H9 (cell line): ENCODE measurements around the gene OTOF. TPM values are rescaled to one million over a fixed set of nuclear protein-coding genes. Genes with fewer than 3 reads are reported as not detected.

Experiments
- DNase-seq: peaks from one replicate; pipeline ENCODE4 v3.0.0-alpha.2; 2017
- H2AFZ ChIP-seq: one replicate; pipeline ENCODE4 v1.6.1; 2013; ENCODE audit warnings: mild to moderate bottlenecking, low read length, control low read depth, moderate library complexity
- H2AK5ac ChIP-seq: 2 replicates; pipeline ENCODE4 v1.6.1; 2013; ENCODE audit warnings: low read length, control low read depth, mixed read lengths; ENCODE audit not compliant: insufficient read length
- H2BK120ac ChIP-seq: one replicate; pipeline ENCODE4 v1.6.1; 2013; ENCODE audit warnings: low read depth, mild to moderate bottlenecking, low read length, control low read depth, inconsistent platforms; ENCODE audit not compliant: poor library complexity, severe bottlenecking
- H2BK12ac ChIP-seq: 2 replicates; pipeline ENCODE4 v1.6.1; 2013; ENCODE audit warnings: low read length, control low read depth, mixed read lengths, low read depth; ENCODE audit not compliant: insufficient read length
- H2BK15ac ChIP-seq: 2 replicates; pipeline ENCODE4 v1.6.1; 2013; ENCODE audit warnings: low read depth, low read length, control low read depth
- H2BK20ac ChIP-seq: one replicate; pipeline ENCODE4 v1.6.1; 2013; ENCODE audit warnings: low read depth, mild to moderate bottlenecking, low read length, control low read depth, inconsistent platforms; ENCODE audit not compliant: poor library complexity, severe bottlenecking
- H2BK5ac ChIP-seq: 2 replicates; pipeline ENCODE4 v1.6.1; 2013; ENCODE audit warnings: low read length, control low read depth, mixed read lengths; ENCODE audit not compliant: insufficient read length
- H3K14ac ChIP-seq: 2 replicates; pipeline ENCODE4 v1.6.1; 2013; ENCODE audit warnings: low read length, control low read depth; ENCODE audit not compliant: insufficient read depth
- H3K18ac ChIP-seq: 2 replicates; pipeline ENCODE4 v1.6.1; 2013; ENCODE audit warnings: low read depth, mild to moderate bottlenecking, mixed read lengths, low read length, control low read depth; ENCODE audit not compliant: insufficient read length
- H3K23ac ChIP-seq: 2 replicates; pipeline ENCODE4 v1.6.1; 2013; ENCODE audit warnings: low read length, control low read depth, mixed read lengths, low read depth; ENCODE audit not compliant: insufficient read length
- H3K23me2 ChIP-seq: 2 replicates; pipeline ENCODE4 v1.6.1; 2013; ENCODE audit warnings: low read depth, mild to moderate bottlenecking, mixed read lengths, low read length, control low read depth; ENCODE audit not compliant: insufficient read length, poor library complexity, severe bottlenecking
- H3K27ac ChIP-seq: 2 replicates; pipeline ENCODE4 v1.5.1; 2013; ENCODE audit warnings: low read length, control low read depth, mixed read lengths, low read depth; ENCODE audit not compliant: insufficient read length
- H3K27me3 ChIP-seq: 2 replicates; pipeline ENCODE4 v1.6.1; 2013; ENCODE audit warnings: low read length, control low read depth, inconsistent platforms; ENCODE audit not compliant: insufficient read depth
- H3K4ac ChIP-seq: 2 replicates; pipeline ENCODE4 v1.6.1; 2013; ENCODE audit warnings: low read depth, mild to moderate bottlenecking, control low read depth, inconsistent platforms, low read length, moderate library complexity
- H3K4me1 ChIP-seq: 2 replicates; pipeline ENCODE4 v1.6.1; 2013; ENCODE audit warnings: low read length, control low read depth, inconsistent platforms; ENCODE audit not compliant: insufficient read depth
- H3K4me2 ChIP-seq: 2 replicates; pipeline ENCODE4 v1.6.1; 2013; ENCODE audit warnings: low read length, control low read depth, mixed read lengths; ENCODE audit not compliant: insufficient read length, insufficient read depth
- H3K56ac ChIP-seq: 2 replicates; pipeline ENCODE4 v1.6.1; 2013; ENCODE audit warnings: low read depth, mild to moderate bottlenecking, mixed read lengths, low read length, control low read depth; ENCODE audit not compliant: insufficient read length
- H3K79me1 ChIP-seq: 2 replicates; pipeline ENCODE4 v1.6.1; 2013; ENCODE audit warnings: low read depth, mild to moderate bottlenecking, moderate library complexity, low read length, control low read depth, inconsistent platforms; ENCODE audit not compliant: insufficient read depth, poor library complexity, severe bottlenecking
- H3K79me2 ChIP-seq: 2 replicates; pipeline ENCODE4 v1.6.1; 2013; ENCODE audit warnings: low read length, control low read depth, inconsistent platforms; ENCODE audit not compliant: insufficient read depth
- H3K9ac ChIP-seq: 2 replicates; pipeline ENCODE4 v1.6.1; 2013; ENCODE audit warnings: low read length, control low read depth, mixed read lengths; ENCODE audit not compliant: insufficient read length; ENCODE audit errors: extremely low read depth
- H3K9me3 ChIP-seq: one replicate; pipeline ENCODE4 v1.6.1; 2013; ENCODE audit warnings: low read depth, low read length, inconsistent platforms; ENCODE audit not compliant: control insufficient read depth
- H3T11ph ChIP-seq: one replicate; pipeline ENCODE4 v1.6.1; 2013; ENCODE audit warnings: mild to moderate bottlenecking, low read length, control low read depth, inconsistent platforms
- H4K20me1 ChIP-seq: one replicate; pipeline ENCODE4 v1.6.1; 2013; ENCODE audit not compliant: control insufficient read depth, insufficient read length, insufficient read depth
- H4K5ac ChIP-seq: 2 replicates; pipeline ENCODE4 v1.6.1; 2013; ENCODE audit warnings: low read depth, mild to moderate bottlenecking, mixed read lengths, low read length, control low read depth; ENCODE audit not compliant: insufficient read length
- H4K8ac ChIP-seq: replicated peaks from 2 replicates; pipeline ENCODE4 v1.6.1; 2013; ENCODE audit warnings: low read length, control low read depth, mixed read lengths, low read depth; ENCODE audit not compliant: insufficient read length
- H4K91ac ChIP-seq: 2 replicates; pipeline ENCODE4 v1.6.1; 2013; ENCODE audit warnings: low read depth, mild to moderate bottlenecking, moderate library complexity, mixed read lengths, low read length, control low read depth; ENCODE audit not compliant: insufficient read length
- H3K27ac Mint-ChIP-seq, 3 experiments: 2 replicates in 2 of 3; 3 replicates in 1 of 3; pipeline ENCODE4 v1.8.0; 2020 to 2021; ENCODE audit warnings: mixed read lengths in 3 of 3, mild to moderate bottlenecking in 1 of 3, moderate library complexity in 1 of 3
- H3K27me3 Mint-ChIP-seq: 2 replicates; pipeline ENCODE4 v1.8.0; 2021; ENCODE audit warnings: low read depth, mild to moderate bottlenecking, moderate library complexity, mixed read lengths
- H3K36me3 Mint-ChIP-seq, 3 experiments: 2 replicates in 2 of 3; 3 replicates in 1 of 3; pipeline ENCODE4 v1.8.0; 2020 to 2021; ENCODE audit warnings: low read depth in 3 of 3, mixed read lengths in 3 of 3; ENCODE audit not compliant: insufficient read depth in 1 of 3
- H3K4me1 Mint-ChIP-seq, 2 experiments: 2 replicates each; pipeline ENCODE4 v1.8.0; 2020; ENCODE audit warnings: mixed read lengths in 2 of 2
- H3K4me3 Mint-ChIP-seq, 2 experiments: 2 replicates in 1 of 2; 3 replicates in 1 of 2; pipeline ENCODE4 v1.8.0; 2020 to 2021; ENCODE audit warnings: mild to moderate bottlenecking in 2 of 2, mixed read lengths in 2 of 2, moderate library complexity in 1 of 2
- H3K9me3 Mint-ChIP-seq, 2 experiments: 2 replicates in 1 of 2; 3 replicates in 1 of 2; pipeline ENCODE4 v1.8.0; 2020; ENCODE audit warnings: mild to moderate bottlenecking in 2 of 2, mixed read lengths in 2 of 2, moderate library complexity in 1 of 2
- WGBS: extraction: QIAGEN DNeasy Blood & Tissue Kit; methylation state at CpG from one replicate; pipeline ENCODE4 v1.1.7; 2013; ENCODE audit warnings: missing lambda C conversion rate, low lambda C conversion rate, mixed read lengths; ENCODE audit not compliant: insufficient read length; ENCODE audit errors: extremely low coverage; 5-methylcytosine and 5-hydroxymethylcytosine counted together
- total RNA-seq: library from RNA; stranded (reverse); gene quantifications from 2 replicates; pipeline ENCODE4 v1.2.1, GENCODE V29; 2021
- TF ChIP-seq, protein P1 (sequence below): fragments of 200-600 bp; sonication (generic); conservative IDR thresholded peaks from 3 replicates; pipeline ENCODE4 v1.8.0; 2021; ENCODE audit warnings: antibody characterized with exemption, mild to moderate bottlenecking

Gene OTOF
- total RNA-seq, 1 experiment from 2014 or later: 0.35 TPM

DNA sequence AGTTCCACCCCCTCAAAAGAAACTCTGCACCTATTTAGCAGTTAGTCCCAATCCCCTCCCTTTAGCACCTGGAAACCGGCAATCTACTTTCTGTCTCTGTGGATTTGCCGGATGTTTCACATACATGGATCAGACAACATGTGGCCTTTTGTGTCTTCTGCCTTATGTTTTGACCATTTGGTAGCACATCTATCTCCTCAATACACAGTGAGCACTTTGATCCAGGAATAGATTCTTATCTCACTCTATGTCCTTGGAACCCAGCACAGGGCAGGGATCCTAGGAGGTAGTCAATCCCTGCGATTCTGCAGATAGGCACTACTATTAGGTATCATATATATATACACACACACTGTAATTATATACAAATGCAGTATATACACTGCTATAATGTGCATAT lies 3.8 kb upstream of the OTOF start:
- no peak for DNase-seq
- no peak overlapping the region for H4K91ac ChIP-seq
- no peaks in the 10 kb centered on the region for H3K23me2 ChIP-seq
- no peak overlapping the region for H3K27ac ChIP-seq
- no peak overlapping the region for H3K56ac ChIP-seq
- H3K27ac Mint-ChIP-seq: no peak overlapping the region
- TF ChIP-seq, protein P1, sequence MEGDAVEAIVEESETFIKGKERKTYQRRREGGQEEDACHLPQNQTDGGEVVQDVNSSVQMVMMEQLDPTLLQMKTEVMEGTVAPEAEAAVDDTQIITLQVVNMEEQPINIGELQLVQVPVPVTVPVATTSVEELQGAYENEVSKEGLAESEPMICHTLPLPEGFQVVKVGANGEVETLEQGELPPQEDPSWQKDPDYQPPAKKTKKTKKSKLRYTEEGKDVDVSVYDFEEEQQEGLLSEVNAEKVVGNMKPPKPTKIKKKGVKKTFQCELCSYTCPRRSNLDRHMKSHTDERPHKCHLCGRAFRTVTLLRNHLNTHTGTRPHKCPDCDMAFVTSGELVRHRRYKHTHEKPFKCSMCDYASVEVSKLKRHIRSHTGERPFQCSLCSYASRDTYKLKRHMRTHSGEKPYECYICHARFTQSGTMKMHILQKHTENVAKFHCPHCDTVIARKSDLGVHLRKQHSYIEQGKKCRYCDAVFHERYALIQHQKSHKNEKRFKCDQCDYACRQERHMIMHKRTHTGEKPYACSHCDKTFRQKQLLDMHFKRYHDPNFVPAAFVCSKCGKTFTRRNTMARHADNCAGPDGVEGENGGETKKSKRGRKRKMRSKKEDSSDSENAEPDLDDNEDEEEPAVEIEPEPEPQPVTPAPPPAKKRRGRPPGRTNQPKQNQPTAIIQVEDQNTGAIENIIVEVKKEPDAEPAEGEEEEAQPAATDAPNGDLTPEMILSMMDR: no peak
- H2AFZ ChIP-seq: no peak overlapping the region
- peaks cover 0 to 2% (median 0%) of the 10 kb centered on the region in 3 experiments; a peak in 2 of 7 replicates for H3K36me3 Mint-ChIP-seq
- no peak overlapping the region for H4K5ac ChIP-seq
- no peak overlapping the region for H3K4me2 ChIP-seq
- no peak overlapping the region for H3T11ph ChIP-seq
- H3K79me1 ChIP-seq: no peaks in the 10 kb centered on the region
- H3K9me3 Mint-ChIP-seq: no peaks in the 10 kb centered on the region; a peak in 2 of 5 replicates
- no peaks in the 10 kb centered on the region; the same call in 1 of the 2 replicates for H3K4me1 ChIP-seq
- H3K4me1 Mint-ChIP-seq: peaks cover 5 to 10% of the 10 kb centered on the region in 2 experiments
- H3K79me2 ChIP-seq: no peaks in the 10 kb centered on the region
- H4K8ac ChIP-seq: no peak overlapping the region
- H2BK20ac ChIP-seq: no peak overlapping the region
- H3K4ac ChIP-seq: no peak overlapping the region
- H3K27me3 Mint-ChIP-seq: peaks cover 5% of the 10 kb centered on the region
- WGBS: no CpG with 5 or more reads among the region's 3 CpGs
- H2BK120ac ChIP-seq: no peak overlapping the region
- no peaks in the 10 kb centered on the region for H3K9me3 ChIP-seq
- H2AK5ac ChIP-seq: no peak overlapping the region
- no peak overlapping the region for H3K14ac ChIP-seq
- H2BK5ac ChIP-seq: no peak overlapping the region
- H2BK12ac ChIP-seq: no peak overlapping the region
- H3K9ac ChIP-seq: no peak overlapping the region
- H2BK15ac ChIP-seq: no peak overlapping the region
- H3K27me3 ChIP-seq: no peaks in the 10 kb centered on the region
- peaks cover 3% of the 10 kb centered on the region for H4K20me1 ChIP-seq
- H3K18ac ChIP-seq: no peak overlapping the region
- H3K23ac ChIP-seq: no peak overlapping the region
- H3K4me3 Mint-ChIP-seq: no peak overlapping the region
